HEK293T (cell line): ENCODE results near the gene IGSF23.

ENCODE experiments used
- CTCF ChIA-PET: fragments of 350-600 bp; formaldehyde crosslinking; extraction: SDS; loops from one replicate; lab custom pipeline; 2021; ENCODE audit warnings: antibody characterized with exemption, inconsistent platforms; lab: Yijun Ruan, JAX
- POLR2A ChIA-PET: fragments of 350-600 bp; formaldehyde crosslinking; extraction: SDS; loops from one replicate; lab custom pipeline; 2020; ENCODE audit warnings: antibody characterized with exemption, inconsistent platforms; lab: Yijun Ruan, JAX
- DNase-seq: peaks from one replicate; pipeline ENCODE4 v3.0.0; 2012; ENCODE audit warnings: mixed read lengths; ENCODE audit errors: extremely low spot score
- ARNT ChIP-seq: fragments of 450-650 bp; IDR thresholded peaks from 2 replicates; pipeline ENCODE4 v1.6.1; 2017; ENCODE audit warnings: mild to moderate bottlenecking
- BHLHE40 ChIP-seq: fragments of 450-650 bp; IDR thresholded peaks from 2 replicates; pipeline ENCODE4 v1.6.1; 2016; ENCODE audit warnings: mild to moderate bottlenecking, moderate library complexity, borderline replicate concordance
- FOXA1 ChIP-seq: fragments of 450-650 bp; IDR thresholded peaks from 2 replicates; pipeline ENCODE4 v1.6.1; 2016; ENCODE audit warnings: mild to moderate bottlenecking
- HDGF ChIP-seq: fragments of 450-650 bp; IDR thresholded peaks from 2 replicates; pipeline ENCODE4 v1.6.1; 2017; ENCODE audit warnings: antibody characterized with exemption, borderline replicate concordance
- TARDBP ChIP-seq: fragments of 450-650 bp; IDR thresholded peaks from 2 replicates; pipeline ENCODE4 v1.6.1; 2016
- TF ChIP-seq, protein P1 (sequence below): fragments of 450-650 bp; IDR thresholded peaks from 2 replicates; pipeline ENCODE4 v1.6.1; 2016

IGSF23 gene

GRCh38 chr19:44684892-44685863 lies 71.8 kb downstream of the IGSF23 start:
- POLR2A ChIA-PET = no interaction called here
- TF ChIP-seq, protein P1, sequence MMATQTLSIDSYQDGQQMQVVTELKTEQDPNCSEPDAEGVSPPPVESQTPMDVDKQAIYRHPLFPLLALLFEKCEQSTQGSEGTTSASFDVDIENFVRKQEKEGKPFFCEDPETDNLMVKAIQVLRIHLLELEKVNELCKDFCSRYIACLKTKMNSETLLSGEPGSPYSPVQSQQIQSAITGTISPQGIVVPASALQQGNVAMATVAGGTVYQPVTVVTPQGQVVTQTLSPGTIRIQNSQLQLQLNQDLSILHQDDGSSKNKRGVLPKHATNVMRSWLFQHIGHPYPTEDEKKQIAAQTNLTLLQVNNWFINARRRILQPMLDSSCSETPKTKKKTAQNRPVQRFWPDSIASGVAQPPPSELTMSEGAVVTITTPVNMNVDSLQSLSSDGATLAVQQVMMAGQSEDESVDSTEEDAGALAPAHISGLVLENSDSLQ = no peak
- no peak for TF ChIP-seq ARNT
- DNase-seq = no peak
- CTCF ChIA-PET = interaction anchor here (0.6 to 0.9 kb wide), 2 partner anchors 10 to 86 kb away, joined by 3 to 5 read pairs; no protein-coding TSS in a partner anchor

DNA sequence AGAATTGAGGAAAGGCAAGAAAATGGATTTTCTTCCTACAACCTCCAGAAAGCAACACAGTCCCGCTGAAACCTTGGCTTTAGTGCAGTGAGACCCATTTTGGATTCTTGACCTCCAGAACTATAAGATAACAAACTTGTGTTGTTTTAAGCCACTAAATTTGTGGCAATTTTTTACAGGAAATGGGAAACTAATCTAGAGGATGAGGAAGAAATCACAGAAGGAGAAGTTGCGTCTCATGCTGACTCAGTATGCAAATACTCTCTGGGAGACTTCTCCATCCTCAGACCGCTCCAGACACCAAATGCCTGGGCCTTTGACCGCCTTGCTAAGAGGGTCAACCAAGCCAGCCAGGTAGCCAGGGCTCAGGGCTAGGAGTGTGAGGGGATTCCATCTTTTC lies 72.5 kb downstream of the IGSF23 start:
- TF ChIP-seq TARDBP (no peak), ARNT (no peak), FOXA1 (no peak), BHLHE40 (no peak), HDGF (no peak)
- DNase-seq = no peak
- ChIA-PET CTCF (interaction anchor here (0.9 kb wide), 1 partner anchor 9 kb away, joined by 5 read pairs; no protein-coding TSS in a partner anchor), POLR2A (no interaction called here)
